Hepatocyte (in vitro differentiated cells): ENCODE data around the gene CTDSPL2.

Source experiments
- EZH2phosphoT487 ChIP-seq: fragments of 200-600 bp; sonication (generic); IDR thresholded peaks from one replicate; pipeline ENCODE4 v1.6.1; 2018; ENCODE audit warnings: antibody characterized with exemption, mild to moderate bottlenecking, low read depth, moderate library complexity; ENCODE audit not compliant: unreplicated experiment, severe bottlenecking
- TF ChIP-seq, protein P1 (sequence below): fragments of 200-600 bp; sonication (generic); IDR thresholded peaks from 2 replicates; pipeline ENCODE4 v1.5.1; 2016; ENCODE audit warnings: antibody characterized with exemption, mild to moderate bottlenecking; ENCODE audit not compliant: poor library complexity

DNA sequence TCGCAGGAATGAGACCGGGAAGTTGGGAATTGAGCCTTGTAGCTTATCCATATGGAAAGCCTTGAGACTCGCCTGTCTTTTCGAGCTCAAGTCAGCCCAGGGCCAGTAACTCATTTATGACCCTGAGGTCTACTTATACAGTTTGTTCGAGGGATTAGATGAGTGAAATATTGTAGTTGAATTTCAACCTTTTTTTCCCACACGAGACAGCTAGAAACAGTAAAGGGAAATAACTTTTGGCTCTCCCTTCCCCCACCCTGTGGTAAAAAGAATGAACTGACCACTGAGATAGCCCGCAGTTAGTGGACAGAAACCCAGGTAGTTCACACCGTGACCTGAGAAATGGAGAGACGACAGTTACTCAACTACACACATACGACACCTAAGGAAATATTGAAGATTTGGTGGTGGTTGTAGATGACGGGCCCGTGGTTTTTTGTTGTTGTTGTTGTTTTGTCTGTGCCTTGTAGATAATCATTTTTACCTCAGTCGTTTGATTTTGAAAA is 110.4 kb downstream of the CTDSPL2 start:
- TF ChIP-seq EZH2phosphoT487: no peak
- TF ChIP-seq, protein P1, sequence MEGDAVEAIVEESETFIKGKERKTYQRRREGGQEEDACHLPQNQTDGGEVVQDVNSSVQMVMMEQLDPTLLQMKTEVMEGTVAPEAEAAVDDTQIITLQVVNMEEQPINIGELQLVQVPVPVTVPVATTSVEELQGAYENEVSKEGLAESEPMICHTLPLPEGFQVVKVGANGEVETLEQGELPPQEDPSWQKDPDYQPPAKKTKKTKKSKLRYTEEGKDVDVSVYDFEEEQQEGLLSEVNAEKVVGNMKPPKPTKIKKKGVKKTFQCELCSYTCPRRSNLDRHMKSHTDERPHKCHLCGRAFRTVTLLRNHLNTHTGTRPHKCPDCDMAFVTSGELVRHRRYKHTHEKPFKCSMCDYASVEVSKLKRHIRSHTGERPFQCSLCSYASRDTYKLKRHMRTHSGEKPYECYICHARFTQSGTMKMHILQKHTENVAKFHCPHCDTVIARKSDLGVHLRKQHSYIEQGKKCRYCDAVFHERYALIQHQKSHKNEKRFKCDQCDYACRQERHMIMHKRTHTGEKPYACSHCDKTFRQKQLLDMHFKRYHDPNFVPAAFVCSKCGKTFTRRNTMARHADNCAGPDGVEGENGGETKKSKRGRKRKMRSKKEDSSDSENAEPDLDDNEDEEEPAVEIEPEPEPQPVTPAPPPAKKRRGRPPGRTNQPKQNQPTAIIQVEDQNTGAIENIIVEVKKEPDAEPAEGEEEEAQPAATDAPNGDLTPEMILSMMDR: no peak
